SH-SY5Y (cell line): ENCODE measurements around the gene GOLPH3.

Source experiments
- GATA2 ChIP-seq: IDR thresholded peaks from 2 replicates; pipeline ENCODE4 v1.6.1; 2011; ENCODE audit warnings: mild to moderate bottlenecking, low read depth, low read length
- GATA3 ChIP-seq: IDR thresholded peaks from 2 replicates; pipeline ENCODE4 v1.6.1; 2011; ENCODE audit warnings: low read depth, mild to moderate bottlenecking, low read length, moderate library complexity

DNA sequence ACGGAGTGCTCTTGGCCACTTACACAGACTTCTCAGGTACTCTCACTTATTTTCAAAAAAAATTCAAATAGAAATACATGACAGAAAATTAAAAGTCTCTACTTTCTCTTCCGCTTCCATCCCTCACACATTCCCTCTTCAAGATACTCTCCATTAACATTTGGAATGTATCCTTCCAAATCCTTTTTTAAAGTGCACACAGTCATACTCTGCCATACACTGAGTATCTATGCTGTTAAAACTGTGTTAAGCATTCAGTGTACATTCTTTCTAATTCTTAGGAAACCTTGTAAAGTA, 15.5 kb downstream of the GOLPH3 start:
- TF ChIP-seq GATA2 (no peak), GATA3 (no peak)
